HS-5 (cell line): ENCODE results near the gene ACP7.
"Not testable (repeated sequence)": the region's sequence is repeated elsewhere in the genome, so short reads cannot be mapped to it uniquely, and the experiment has no call there.

Experiments used
- DNase-seq: peaks from one replicate; pipeline ENCODE4 v3.0.0-alpha.2; 2012; ENCODE audit warnings: low read depth

The ACP7 gene

GRCh38 chr19:39083983-39084731 is at the start of gene ACP7:
ACP7 (plus strand) TSS chr19:39084368; CDS start chr19:39085270, 902 bp downstream.
- DNase-seq, result no peak

GRCh38 chr19:39036581-39036980 is 47.6 kb upstream of the ACP7 start:
- DNase-seq, result no peak

DNA sequence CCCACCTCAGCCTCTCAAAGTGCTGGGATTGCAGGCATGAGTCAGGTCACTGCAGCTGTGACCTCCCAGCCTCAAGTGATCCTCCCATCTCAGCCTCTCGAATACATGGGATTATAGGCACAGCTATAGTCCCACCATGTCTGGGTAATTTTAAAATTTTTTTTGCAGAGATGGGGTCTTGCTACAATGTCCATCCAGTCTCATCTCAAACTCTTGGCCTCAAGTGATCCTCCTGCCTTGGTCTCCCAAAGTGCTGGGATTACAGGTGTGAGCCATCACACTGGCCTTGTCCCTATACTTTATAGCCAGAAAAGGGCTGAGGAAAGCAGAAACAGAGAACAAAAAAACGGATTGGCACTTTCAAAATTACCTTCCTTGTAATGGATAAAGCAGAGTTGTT is 47.0 kb upstream of the ACP7 start:
- DNase-seq, result no peak

DNA sequence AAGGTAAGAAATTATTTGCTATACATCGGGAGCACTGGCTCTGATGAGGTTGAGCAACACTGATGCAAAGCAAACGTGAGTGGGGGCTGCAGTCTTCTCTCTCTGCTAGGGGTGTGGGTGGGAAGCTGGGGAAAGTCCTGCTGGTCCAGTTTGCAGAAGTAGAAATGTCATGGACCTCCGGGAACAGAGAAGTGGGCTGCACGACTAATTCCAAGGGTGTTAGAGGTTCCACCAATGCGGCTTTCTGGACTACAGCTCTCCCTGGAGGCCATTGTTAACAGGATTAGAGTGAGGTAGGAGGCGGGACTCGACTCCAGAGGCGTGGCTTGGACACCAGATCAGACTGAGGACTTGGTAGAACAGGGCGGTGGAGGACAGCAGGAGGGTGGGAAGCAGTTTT is 46.1 kb upstream of the ACP7 start:
- no peak for DNase-seq

DNA sequence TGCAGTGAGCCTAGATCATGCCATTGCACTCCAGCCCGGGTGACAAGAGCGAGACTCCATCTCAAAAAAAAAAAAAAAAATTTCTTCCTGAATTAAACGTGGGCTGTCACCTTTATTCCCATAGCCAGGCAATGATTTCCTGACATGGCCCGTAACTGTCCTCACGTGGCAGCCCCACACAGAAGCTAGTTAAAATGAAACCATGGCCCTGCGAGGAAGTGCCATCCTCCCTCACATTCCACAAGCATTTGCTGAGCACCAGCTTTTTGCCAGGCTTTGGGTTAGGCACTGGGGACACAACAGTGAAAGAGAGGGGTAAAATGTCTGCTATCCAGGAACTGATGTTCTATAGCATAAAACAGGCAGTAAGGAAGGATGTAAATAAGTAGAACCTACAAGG is 38.7 kb upstream of the ACP7 start:
- no peak for DNase-seq

- no peak for DNase-seq
Observed at GRCh38 chr19:39046037-39046821, 37.9 kb upstream of the ACP7 start.

DNA sequence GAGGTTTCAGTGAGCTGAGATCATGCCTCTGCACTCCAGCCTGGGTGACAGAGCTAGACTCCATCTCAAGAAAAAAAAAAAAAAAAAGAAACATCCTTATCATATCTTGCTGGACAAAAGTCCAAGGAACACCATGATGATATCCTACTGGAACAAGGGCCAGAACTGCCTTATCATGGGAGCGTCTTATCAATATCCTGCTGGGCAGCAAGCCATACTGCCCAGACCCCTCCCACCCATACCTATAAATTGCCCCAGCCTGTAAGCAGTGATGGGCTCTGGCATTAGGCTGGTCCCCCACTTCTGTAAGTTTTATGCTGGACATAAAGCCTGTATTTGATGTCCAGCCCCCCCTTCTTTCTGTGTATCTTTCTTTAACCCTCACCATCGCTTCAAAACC is 37.1 kb upstream of the ACP7 start:
- DNase-seq, result no peak

GRCh38 chr19:39052243-39052746 is 31.9 kb upstream of the ACP7 start:
- no peak for DNase-seq

DNA sequence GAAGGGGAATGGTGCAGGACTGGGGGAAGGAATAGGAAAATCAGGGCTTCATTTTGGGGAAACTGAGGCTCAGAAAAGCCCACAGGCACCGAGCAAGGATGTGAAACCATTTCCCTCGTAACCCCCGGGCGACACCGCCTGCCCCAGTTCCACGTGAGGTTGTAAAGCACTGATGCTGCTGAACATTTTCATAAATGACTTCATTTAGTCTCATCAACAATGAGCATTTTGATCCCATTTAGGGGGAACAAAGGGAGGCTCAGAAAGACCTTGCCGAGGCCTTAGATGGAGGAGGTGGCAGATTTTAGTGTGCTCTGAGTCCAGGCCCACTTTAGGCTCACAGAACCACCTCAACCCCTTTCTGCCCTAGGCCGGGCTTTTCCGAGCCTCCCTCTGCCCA is 31.3 kb upstream of the ACP7 start:
- DNase-seq, result no peak

DNA sequence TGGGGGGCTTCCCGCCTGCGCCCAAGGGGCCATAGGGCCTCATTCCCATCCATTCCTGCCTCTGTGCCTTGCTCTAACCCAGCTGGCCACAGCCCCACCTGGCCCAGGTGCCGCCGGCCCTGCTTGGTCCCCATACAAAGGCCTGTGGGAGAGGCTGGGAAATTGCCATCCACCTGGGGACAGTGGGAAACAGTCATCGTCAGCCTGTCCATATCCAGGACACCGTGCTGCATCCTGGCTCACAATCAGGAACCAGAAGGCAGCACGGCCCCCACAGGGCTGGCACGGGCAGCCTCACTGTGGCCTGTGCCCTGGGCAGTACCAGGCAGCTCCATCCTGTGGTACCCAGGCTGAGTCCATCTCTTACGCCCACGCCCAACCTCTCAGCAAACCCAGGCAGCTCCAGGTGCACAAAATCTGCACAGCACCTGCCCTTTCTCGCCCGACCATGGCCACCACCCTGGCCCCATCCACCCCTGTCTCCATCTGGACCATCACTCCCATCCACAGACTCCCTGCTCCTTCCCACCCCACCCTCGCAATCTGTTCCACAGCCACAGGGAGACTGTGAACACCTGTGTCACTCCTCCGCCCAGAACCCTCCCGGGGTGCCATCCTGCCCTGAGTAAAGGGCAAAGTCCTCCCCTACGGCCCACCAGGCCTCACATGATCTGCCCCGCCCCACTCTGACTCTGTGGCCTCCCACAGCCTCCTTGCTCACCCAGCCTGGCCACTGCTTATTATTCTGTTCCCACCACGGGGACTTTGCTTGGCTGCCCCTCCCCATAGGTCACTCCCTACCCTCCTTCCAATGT is 30.7 kb upstream of the ACP7 start:
- DNase-seq, result no peak

DNA sequence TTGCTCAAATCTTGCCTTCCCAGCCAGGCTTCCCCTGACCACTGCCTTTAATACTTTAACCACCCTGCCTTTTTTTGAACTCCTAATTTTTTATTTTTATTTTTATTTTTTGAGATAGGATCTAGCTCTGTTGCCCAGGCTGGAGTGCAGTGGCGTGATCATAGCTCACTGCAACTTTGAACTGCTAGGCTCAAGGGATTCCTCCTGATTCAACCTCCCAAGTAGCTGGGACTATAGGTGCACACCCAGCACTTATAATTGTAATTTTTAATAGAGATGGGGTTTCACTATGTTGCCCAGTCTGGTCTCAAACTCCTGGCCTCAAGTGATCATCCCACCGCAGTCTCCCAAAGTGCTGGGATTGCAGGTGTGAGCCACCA is 30.1 kb upstream of the ACP7 start:
- no peak for DNase-seq

DNA sequence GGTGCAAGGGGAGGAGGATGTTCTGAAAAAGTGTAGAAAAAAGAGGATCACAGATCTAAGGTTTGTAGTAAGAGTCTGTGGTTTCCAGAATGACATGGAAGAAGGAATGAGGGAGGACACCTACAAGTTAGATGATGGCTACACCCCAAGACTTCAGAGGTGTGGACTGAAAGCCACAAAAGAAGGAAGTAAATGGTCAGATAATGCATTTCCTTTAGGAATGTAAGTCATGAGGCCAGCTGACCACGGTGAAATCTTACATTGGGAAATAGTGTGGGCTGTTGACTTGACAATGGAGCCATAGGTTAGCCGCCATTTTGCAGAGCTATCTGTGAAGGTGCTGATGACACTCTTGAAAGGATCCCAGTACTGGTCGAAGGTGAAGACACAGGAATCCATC is 26.6 kb upstream of the ACP7 start:
- DNase-seq, result no peak

GRCh38 chr19:39059302-39059701 is 24.9 kb upstream of the ACP7 start:
- DNase-seq, result no peak

DNA sequence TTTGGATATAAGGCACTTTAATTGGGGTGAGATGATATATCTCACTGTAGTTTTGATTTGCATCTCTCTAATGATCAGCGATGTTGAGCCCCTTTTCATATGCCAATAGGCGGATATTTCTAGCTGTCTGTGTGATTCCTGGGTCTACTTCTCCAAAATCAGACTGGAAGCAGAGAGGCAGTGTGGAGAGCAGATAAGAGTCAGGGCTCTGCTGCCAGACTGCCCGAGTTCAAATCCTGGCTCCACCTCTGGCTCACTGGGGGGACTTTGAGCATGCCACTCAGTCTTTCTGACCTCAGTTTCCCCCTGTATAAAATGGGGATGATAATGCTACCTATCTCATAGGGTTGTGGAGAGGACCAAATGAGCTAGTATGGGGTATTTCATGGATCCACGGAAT is 24.0 kb upstream of the ACP7 start:
- no peak for DNase-seq

GRCh38 chr19:39064405-39064804 is 19.8 kb upstream of the ACP7 start:
- no peak for DNase-seq

- no peak for DNase-seq
Observed at GRCh38 chr19:39065928-39066327, 18.2 kb upstream of the ACP7 start.

DNA sequence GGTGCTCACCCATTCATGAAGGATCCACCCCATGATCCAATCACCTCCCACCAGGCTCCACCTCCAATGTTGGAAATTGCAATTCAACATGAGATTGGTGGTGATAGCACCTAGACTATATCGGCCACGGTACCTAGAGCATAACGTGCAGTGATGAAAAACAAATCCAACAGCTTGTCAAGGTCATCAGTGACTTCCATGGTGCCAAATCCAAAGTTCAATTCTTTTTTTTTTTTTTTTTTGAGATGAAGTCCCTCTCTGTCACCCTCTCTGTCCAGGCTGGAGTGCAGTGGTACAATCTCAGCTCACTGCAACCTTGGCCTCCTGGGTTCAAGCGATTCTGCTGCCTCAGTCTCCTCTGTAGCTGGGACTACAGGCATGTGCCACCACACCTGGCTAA is 17.1 kb upstream of the ACP7 start:
- DNase-seq, result no peak

DNA sequence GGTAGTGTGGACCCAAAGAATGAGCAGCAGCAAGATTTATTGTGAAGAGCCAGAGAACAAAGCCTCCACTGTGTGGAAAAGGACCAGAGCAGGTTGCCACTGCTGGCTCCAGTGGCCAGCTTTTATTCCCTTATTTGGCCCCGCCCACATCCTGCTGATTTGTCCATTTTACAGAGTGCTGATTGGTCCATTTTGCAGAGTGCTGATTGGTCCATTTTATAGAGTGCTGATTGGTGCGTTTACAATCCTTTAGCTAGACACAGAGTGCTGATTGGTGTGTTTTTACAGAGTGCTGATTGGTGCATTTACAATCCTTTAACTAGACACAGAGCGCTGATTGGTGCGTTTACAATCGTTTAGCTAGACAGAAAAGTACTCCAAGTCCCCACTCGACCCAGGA is 15.9 kb upstream of the ACP7 start:
- DNase-seq, result not testable (repeated sequence)

DNA sequence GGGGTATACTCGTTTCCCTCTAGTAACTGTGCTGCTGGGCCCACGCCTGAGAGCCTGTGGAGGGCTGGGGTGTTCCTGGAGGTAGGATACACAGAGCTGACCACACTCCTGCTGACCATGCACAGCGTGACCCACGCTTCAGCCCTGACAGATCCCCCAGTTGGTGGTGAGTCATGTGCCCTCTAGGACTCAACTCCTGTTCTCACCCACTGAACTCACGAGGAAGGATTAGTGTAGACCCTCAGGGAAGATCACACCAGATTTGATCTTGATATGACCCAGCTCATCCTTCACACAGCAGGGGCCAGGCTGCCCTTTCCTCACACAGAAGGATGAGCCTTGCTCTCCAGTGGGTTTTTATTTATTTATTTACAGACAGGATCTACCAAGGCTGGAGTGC is 13.3 kb upstream of the ACP7 start:
- DNase-seq, result no peak

DNA sequence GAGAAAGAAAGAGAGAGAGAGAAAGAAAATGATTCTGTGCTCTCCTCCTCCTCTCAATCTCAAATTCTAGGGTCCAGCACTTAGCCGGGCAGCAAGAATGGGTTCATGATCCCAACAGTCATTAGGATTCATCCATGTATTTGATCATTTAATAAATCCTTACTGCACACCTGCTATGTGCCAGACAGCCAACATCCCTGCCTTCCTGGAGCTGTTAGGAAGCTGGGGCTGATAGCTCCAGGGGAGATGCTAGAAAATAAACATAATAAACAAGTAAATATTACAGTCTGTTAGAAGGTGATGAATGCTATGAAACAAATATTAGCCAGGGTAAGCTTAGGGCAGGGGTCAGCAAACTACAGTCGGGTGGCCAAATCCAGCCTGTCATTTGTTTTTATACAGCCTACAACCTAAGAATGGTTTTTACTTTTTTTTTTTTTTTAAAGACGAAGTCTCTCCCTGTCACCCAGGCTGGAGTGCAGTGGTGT is 9.9 kb upstream of the ACP7 start:
- no peak for DNase-seq

- no peak for DNase-seq
Observed at GRCh38 chr19:39074942-39075341, 9.2 kb upstream of the ACP7 start.

- no peak for DNase-seq
Observed at GRCh38 chr19:39077323-39077722, 6.8 kb upstream of the ACP7 start.
